Activated B cell treated with CpG ODN at 0.5 μM for 24 hours (primary cell): ENCODE results near the gene WNT11. TPM values are rescaled to one million over a fixed set of nuclear protein-coding genes. Genes with fewer than 3 reads are reported as not detected.
A peak's percentile ranks its signal among the peaks of the same experiment; 100 is the strongest.

Source experiments
- ATAC-seq: fragments of 200-7000 bp; cut with Tn5 transposase; one replicate; pipeline ENCODE4 v1.10.0; 2021; ENCODE audit warnings: low read depth, mild to moderate bottlenecking, moderate library complexity
- CTCF ChIA-PET: fragments of 350-600 bp; sonication (Branson Sonifier 250); formaldehyde crosslinking; loops from one replicate; lab custom pipeline; 2021; ENCODE audit warnings: antibody characterized with exemption; lab: Charles Lee
- POLR2A ChIA-PET: fragments of 350-600 bp; sonication (Branson Sonifier 250); formaldehyde crosslinking; loops from one replicate; lab custom pipeline; 2021; ENCODE audit warnings: antibody characterized with exemption; lab: Charles Lee
- DNase-seq: peaks from one replicate; pipeline ENCODE4 v3.0.0; 2022
- H3K27ac Mint-ChIP-seq: one replicate; pipeline ENCODE4 v1.8.0; 2020; ENCODE audit warnings: mixed read lengths
- H3K27me3 Mint-ChIP-seq: one replicate; pipeline ENCODE4 v1.8.0; 2021; ENCODE audit warnings: mixed read lengths
- H3K36me3 Mint-ChIP-seq: one replicate; pipeline ENCODE4 v1.8.0; 2021; ENCODE audit warnings: low read depth, mixed read lengths
- H3K4me1 Mint-ChIP-seq: one replicate; pipeline ENCODE4 v1.8.0; 2021; ENCODE audit warnings: mixed read lengths
- H3K4me3 Mint-ChIP-seq: one replicate; pipeline ENCODE4 v1.8.0; 2020; ENCODE audit warnings: mild to moderate bottlenecking, mixed read lengths
- H3K9me3 Mint-ChIP-seq: one replicate; pipeline ENCODE4 v1.8.0; 2020; ENCODE audit warnings: mixed read lengths
- CTCF ChIP-seq: fragments of 200-600 bp; IDR thresholded peaks from one replicate; pipeline ENCODE4 v1.8.0; 2022; ENCODE audit warnings: antibody characterized with exemption, mild to moderate bottlenecking
- intact Hi-C: fragments of 100-400 bp; cut with micrococcal nuclease; formaldehyde crosslinking; loops from one replicate; pipeline ENCODE4 v1.15.1; 2024
- total RNA-seq: library from RNA; stranded (reverse); gene quantifications from 2 replicates; pipeline ENCODE4 v1.2.3, GENCODE V29; 2022

The WNT11 gene
- total RNA-seq, 1 donor from 2014 or later = 0.16 TPM

DNA sequence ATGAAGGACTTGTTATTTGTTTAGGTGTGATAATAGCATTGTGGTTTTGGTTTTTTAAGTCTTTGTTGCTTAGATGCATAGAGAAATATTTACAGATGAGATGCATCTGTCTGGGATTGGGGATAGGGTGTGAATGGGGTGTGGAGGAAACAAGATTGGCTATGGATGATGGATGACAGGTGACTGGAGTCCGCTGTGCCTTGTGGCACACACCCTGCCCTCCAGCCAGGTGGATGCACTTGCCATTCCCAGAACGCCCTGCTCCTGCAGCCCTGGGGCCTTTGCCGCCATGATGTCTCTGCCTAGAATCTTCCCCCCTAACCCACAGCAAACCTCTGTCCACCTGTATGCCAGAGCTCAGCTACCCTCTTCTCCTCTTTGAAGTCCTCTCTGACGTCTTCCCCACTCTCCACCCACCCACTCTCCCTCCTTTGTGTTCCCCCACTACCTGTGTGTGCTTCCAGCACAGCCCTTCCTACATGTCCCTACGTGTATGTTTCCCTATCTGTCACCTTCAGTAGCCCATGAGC, 54.7 kb downstream of the WNT11 start:
- ATAC-seq = no peak
- TF ChIP-seq CTCF = no peak
- Mint-ChIP-seq H3K9me3 (no peaks in the 10 kb centered on the region), H3K27ac (no peak overlapping the region), H3K4me3 (peak overlapping the region; percentile 80), H3K4me1 (peaks cover 22% of the 10 kb centered on the region), H3K27me3 (no peaks in the 10 kb centered on the region), H3K36me3 (no peaks in the 10 kb centered on the region)
- CTCF ChIA-PET = interaction anchor here (0.6 to 2.5 kb wide), 25 partner anchors 11 to 446 kb away, joined by 3 to 27 read pairs (median 4); partner anchors contain the start of gene UVRAG
- intact Hi-C loops = loop anchor here (1.0 to 5.0 kb wide), 5 partner anchors 56 to 605 kb away; partner anchors contain the start of gene WNT11
- POLR2A ChIA-PET = interaction anchor here (0.6 kb wide), 1 partner anchor 258 kb away, joined by 9 read pairs; no protein-coding TSS in a partner anchor
- no peak for DNase-seq

DNA sequence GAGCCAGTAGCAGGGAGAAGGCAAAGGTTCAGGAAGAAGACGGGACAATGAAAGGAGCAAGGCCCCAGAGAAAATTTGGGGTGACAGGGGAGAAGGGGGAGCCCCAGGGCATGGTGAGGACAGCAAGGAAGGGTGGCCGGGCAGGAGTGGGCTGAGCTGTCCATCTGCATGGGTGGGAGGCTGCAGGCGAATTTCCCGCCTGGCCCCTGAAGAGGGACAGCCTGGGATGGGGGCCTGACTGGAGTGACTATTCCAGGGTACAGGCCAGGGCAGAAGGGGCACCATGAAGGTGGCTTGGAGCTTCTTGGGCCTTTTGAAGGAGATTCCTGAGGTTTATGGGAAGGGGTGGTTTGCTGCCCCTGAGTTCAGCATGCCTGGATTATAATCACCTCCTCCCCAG, 56.2 kb downstream of the WNT11 start:
- Mint-ChIP-seq H3K4me1 (peaks cover 22% of the 10 kb centered on the region), H3K4me3 (no peak overlapping the region), H3K36me3 (no peaks in the 10 kb centered on the region), H3K9me3 (no peaks in the 10 kb centered on the region), H3K27me3 (no peaks in the 10 kb centered on the region), H3K27ac (no peak overlapping the region)
- POLR2A ChIA-PET = no interaction called here
- CTCF ChIA-PET = interaction anchor here (1.3 to 2.1 kb wide), 2 partner anchors 252 to 253 kb away, joined by 3 to 5 read pairs; no protein-coding TSS in a partner anchor
- no peak for DNase-seq
- TF ChIP-seq CTCF = no peak
- ATAC-seq = no peak
- intact Hi-C loops = loop anchor here (5.0 kb wide), 1 partner anchor 57 kb away; the partner anchor contains the start of gene WNT11

GRCh38 chr11:76149713-76150112, 56.6 kb downstream of the WNT11 start:
- no peak for ATAC-seq
- no peaks in the 10 kb centered on the region for H3K27me3 Mint-ChIP-seq
- intact Hi-C loops = loop anchor here (5.0 kb wide), 1 partner anchor 58 kb away; the partner anchor contains the start of gene WNT11
- no peaks in the 10 kb centered on the region for H3K9me3 Mint-ChIP-seq
- H3K4me1 Mint-ChIP-seq = peaks cover 22% of the 10 kb centered on the region
- no peak overlapping the region for H3K27ac Mint-ChIP-seq
- no peak for TF ChIP-seq CTCF
- H3K4me3 Mint-ChIP-seq = no peak overlapping the region
- no peaks in the 10 kb centered on the region for H3K36me3 Mint-ChIP-seq
- ChIA-PET CTCF (interaction anchor here (1.3 to 2.1 kb wide), 2 partner anchors 251 to 253 kb away, joined by 3 to 5 read pairs; no protein-coding TSS in a partner anchor), POLR2A (no interaction called here)
- DNase-seq = no peak

DNA sequence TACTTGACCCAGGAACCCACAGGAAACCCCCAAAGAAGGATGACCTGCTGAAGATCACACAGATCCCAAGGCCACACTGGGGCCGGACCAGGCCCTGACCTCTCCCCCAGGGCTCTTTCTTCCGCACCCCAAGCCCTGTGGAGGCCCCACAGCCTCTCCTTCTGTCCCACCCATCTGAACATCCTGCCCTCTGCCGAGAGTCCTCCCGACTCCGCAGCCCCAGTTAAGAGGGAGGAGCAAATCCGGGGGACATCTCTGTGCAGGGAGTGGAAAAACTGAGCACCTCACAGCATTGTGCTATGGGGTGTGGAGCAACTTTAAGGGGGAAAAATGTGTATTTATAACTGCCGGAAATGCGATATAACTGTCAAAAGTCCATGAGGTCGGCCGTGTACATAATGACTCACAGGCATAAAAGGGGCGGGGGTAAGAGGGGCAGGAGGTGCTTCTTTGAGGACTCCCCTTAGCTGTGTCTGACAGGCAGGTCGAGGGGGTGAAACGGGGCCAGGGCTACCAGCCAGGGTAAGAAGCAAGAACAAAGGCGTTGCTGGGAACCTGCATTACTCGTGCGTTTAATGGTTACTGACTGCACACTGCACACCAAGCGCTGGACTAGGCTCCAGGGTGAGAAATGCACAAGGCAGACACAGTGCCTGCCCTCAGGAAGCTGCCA, 57.2 kb downstream of the WNT11 start:
- no peak for ATAC-seq
- no peaks in the 10 kb centered on the region for H3K9me3 Mint-ChIP-seq
- TF ChIP-seq CTCF = no peak
- H3K4me1 Mint-ChIP-seq = peaks cover 22% of the 10 kb centered on the region
- intact Hi-C loops = no loop called here
- H3K27ac Mint-ChIP-seq = no peak overlapping the region
- H3K27me3 Mint-ChIP-seq = no peaks in the 10 kb centered on the region
- ChIA-PET CTCF (interaction anchor here (2.1 kb wide), 1 partner anchor 252 kb away, joined by 5 read pairs; no protein-coding TSS in a partner anchor), POLR2A (no interaction called here)
- no peak for DNase-seq
- H3K4me3 Mint-ChIP-seq = no peak overlapping the region
- H3K36me3 Mint-ChIP-seq = peaks cover 6% of the 10 kb centered on the region

DNA sequence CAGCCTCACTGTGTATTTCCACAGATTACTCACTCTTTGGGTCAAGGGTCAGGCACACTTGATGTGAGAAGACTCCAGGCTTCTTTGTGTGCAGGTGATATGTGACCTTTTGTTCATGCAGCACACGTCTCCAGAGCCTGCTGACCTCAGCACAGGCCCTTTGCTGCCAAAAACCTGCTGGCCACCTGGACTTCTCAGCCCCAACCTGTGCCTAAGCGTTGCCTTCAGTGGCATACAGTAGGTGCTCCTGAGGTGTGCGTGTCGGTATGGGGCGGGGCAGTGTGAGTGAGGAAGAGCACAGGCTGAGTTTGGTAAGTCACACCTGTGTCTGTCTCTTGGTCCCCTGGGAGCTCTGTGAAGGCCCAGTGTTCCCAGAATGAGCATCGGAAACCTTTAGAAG, 58.1 kb downstream of the WNT11 start:
- Mint-ChIP-seq H3K4me1 (peaks cover 17% of the 10 kb centered on the region), H3K4me3 (no peak overlapping the region), H3K36me3 (peaks cover 13% of the 10 kb centered on the region), H3K27ac (no peak overlapping the region), H3K9me3 (no peaks in the 10 kb centered on the region), H3K27me3 (no peaks in the 10 kb centered on the region)
- no peak for ATAC-seq
- CTCF ChIA-PET = no interaction called here
- DNase-seq = no peak
- POLR2A ChIA-PET = no interaction called here
- intact Hi-C loops = no loop called here
- no peak for TF ChIP-seq CTCF
